K562 (cell line): Measurements from ENCODE around the gene CHIC2. TPM values are rescaled to one million over a fixed set of nuclear protein-coding genes. Genes with fewer than 3 reads are reported as not detected.

Experiments used
- ATAC-seq: fragments of 200-7000 bp; cut with Tn5 transposase; 3 replicates; pipeline ENCODE4 v1.9.1; 2020; ENCODE audit warnings: moderate library complexity
- BruUV-seq: library from RNA; stranded (reverse); fragments of 400-500 nt; replicated peaks from 2 replicates; lab custom pipeline; 2021; lab: Mats Ljungman, UMichigan
- CTCF ChIA-PET: fragments of 300-600 bp; formaldehyde crosslinking; extraction: SDS; loops from one replicate; lab custom pipeline; 2021; ENCODE audit warnings: low intra/inter-chr PET ratio; lab: Yijun Ruan, JAX
- POLR2A ChIA-PET: fragments of 300-600, 350-650 bp; sonication (Branson Sonifier 250); formaldehyde crosslinking; extraction: SDS; loops from one replicate; lab custom pipeline; 2021; ENCODE audit warnings: antibody characterized with exemption, inconsistent platforms; lab: Yijun Ruan, JAX
- DNase-seq, 4 experiments: peaks; one replicate each; pipeline versions ENCODE4 v3.0.0 to v3.0.0-alpha.2; 2011 to 2018; ENCODE audit warnings: low spot score in 3 of 4, mixed read lengths in 3 of 4; ENCODE audit errors: extremely low read depth in 1 of 4
- FAIRE-seq: peaks from 2 replicates; lab custom pipeline; 2011; peaks lifted over from hg19 to GRCh38; lab: Jason Lieb, UNC
- H2AFZ ChIP-seq: 2 replicates; pipeline ENCODE4 v1.6.0; 2011; ENCODE audit warnings: low read depth, low read length, control low read depth, inconsistent platforms
- H3K27ac ChIP-seq: fragments of 200-600 bp; 3 replicates; pipeline ENCODE4 v1.8.0; 2011; ENCODE audit warnings: low read depth, mild to moderate bottlenecking, control low read depth, inconsistent platforms, low read length, moderate library complexity, mixed read lengths; ENCODE audit errors: extremely low read depth
- H3K27me3 ChIP-seq, 2 experiments: fragments of 300-600 bp in 1 of 2; 2 replicates in 1 of 2; 3 replicates in 1 of 2; pipeline versions ENCODE4 v1.6.0 to v1.8.0; 2011; ENCODE audit warnings: inconsistent platforms in 2 of 2, low read length in 2 of 2, mild to moderate bottlenecking in 1 of 2, mixed read lengths in 1 of 2, moderate library complexity in 1 of 2; ENCODE audit not compliant: control insufficient read depth in 2 of 2, insufficient read depth in 2 of 2
- H3K36me3 ChIP-seq: fragments of 300-600 bp; 3 replicates; pipeline ENCODE4 v1.8.0; 2011; ENCODE audit warnings: mild to moderate bottlenecking, low read length, inconsistent platforms; ENCODE audit not compliant: control insufficient read depth, insufficient read depth
- H3K4me1 ChIP-seq, 2 experiments: fragments of 200-600 bp in 1 of 2; replicated peaks in 1 of 2; 2 replicates in 1 of 2; 3 replicates in 1 of 2; pipeline versions ENCODE4 v1.5.1 to v1.8.0; 2011; ENCODE audit warnings: inconsistent platforms in 2 of 2, low read length in 2 of 2, mild to moderate bottlenecking in 1 of 2, mixed read lengths in 1 of 2, moderate library complexity in 1 of 2; ENCODE audit not compliant: control insufficient read depth in 2 of 2, insufficient read depth in 2 of 2
- H3K4me2 ChIP-seq: 2 replicates; pipeline ENCODE4 v1.6.1; 2011; ENCODE audit warnings: low read length, control low read depth, inconsistent platforms, mixed read lengths; ENCODE audit not compliant: insufficient read depth
- H3K4me3 ChIP-seq: fragments of 200-600 bp; sonication (generic), shearing (Covaris generic); 2 replicates; pipeline ENCODE4 v1.5.1; 2016; ENCODE audit warnings: control low read depth, inconsistent platforms
- H3K79me2 ChIP-seq: fragments of 200-600 bp; 3 replicates; pipeline ENCODE4 v1.8.0; 2011; ENCODE audit warnings: low read length, inconsistent platforms; ENCODE audit not compliant: control insufficient read depth, insufficient read depth
- H3K9ac ChIP-seq, 2 experiments: 2 replicates each; pipeline versions ENCODE4 v1.6.0 to v1.6.1; 2011; ENCODE audit warnings: low read depth in 2 of 2, low read length in 2 of 2, control low read depth in 1 of 2, inconsistent platforms in 1 of 2, mild to moderate bottlenecking in 1 of 2, mixed read lengths in 1 of 2; ENCODE audit not compliant: insufficient read depth in 1 of 2
- H3K9me1 ChIP-seq: one replicate; pipeline ENCODE4 v1.6.0; 2011; ENCODE audit warnings: inconsistent platforms, mild to moderate bottlenecking, low read length, moderate library complexity; ENCODE audit not compliant: control insufficient read depth, insufficient read depth
- H3K9me3 ChIP-seq: replicated peaks from 2 replicates; pipeline ENCODE4 v1.5.1; 2011; ENCODE audit warnings: low read depth, low read length, inconsistent platforms; ENCODE audit not compliant: control insufficient read depth, insufficient read depth
- H4K20me1 ChIP-seq: replicated peaks from 2 replicates; pipeline ENCODE4 v1.6.1; 2011; ENCODE audit warnings: low read length, inconsistent platforms, mixed read lengths; ENCODE audit not compliant: control insufficient read depth, insufficient read depth
- ATF1 ChIP-seq, 2 experiments: fragments of 450-650 bp in 1 of 2; IDR thresholded peaks; 2 replicates each; pipeline ENCODE4 v1.6.1; 2016; ENCODE audit warnings: missing compliant biosample characterization in 1 of 2, missing genetic modification characterization in 1 of 2
- GATAD2B ChIP-seq: fragments of 450-650 bp; IDR thresholded peaks from 2 replicates; pipeline ENCODE4 v1.6.1; 2017; ENCODE audit warnings: mild to moderate bottlenecking, borderline replicate concordance
- HDAC6 ChIP-seq: IDR thresholded peaks from 2 replicates; pipeline ENCODE4 v1.6.1; 2012; ENCODE audit warnings: low read depth, mild to moderate bottlenecking, control low read depth, inconsistent platforms, low read length, moderate library complexity
- ILF3 ChIP-seq: fragments of 450-650 bp; IDR thresholded peaks from 2 replicates; pipeline ENCODE4 v1.6.1; 2018; ENCODE audit warnings: antibody characterized with exemption, mild to moderate bottlenecking, moderate library complexity, borderline replicate concordance
- SREBF2 ChIP-seq: sonication (generic); formaldehyde crosslinking; IDR thresholded peaks from 2 replicates; pipeline ENCODE4 v1.4.0; 2020; ENCODE audit warnings: mild to moderate bottlenecking, missing genetic modification reagents
- XRCC3 ChIP-seq: fragments of 450-650 bp; IDR thresholded peaks from 2 replicates; pipeline ENCODE4 v1.6.1; 2017; ENCODE audit warnings: mild to moderate bottlenecking, moderate library complexity
- WGBS: fragments of 100-300 bp; shearing (Covaris generic); methylation state at CpG from one replicate; pipeline ENCODE4 v1.1.6; 2016; ENCODE audit warnings: low coverage, mixed read lengths; ENCODE audit not compliant: insufficient coverage; ENCODE audit errors: missing lambda C conversion rate; 5-methylcytosine and 5-hydroxymethylcytosine counted together
- in situ Hi-C: fragments of 300-500 bp; cut with MboI; formaldehyde crosslinking; loops from 4 replicates; pipeline ENCODE4 v1.15.0; 2018; ENCODE audit warnings: inconsistent platforms, mixed read lengths
- intact Hi-C: fragments of 100-400 bp; cut with micrococcal nuclease; formaldehyde crosslinking; loops from 2 replicates; pipeline ENCODE4 v1.14.2; 2022
- polyA plus RNA-seq, 8 experiments: library from polyadenylated mRNA; depleted of rRNA in 4 of 8; stranded (reverse) in 5 of 8; unstranded in 3 of 8; fragments of >200 nt; fragmentation: Nextera tagmentation in 2 of 8; fragmentation: Illumina TruSeq in 1 of 8; extraction: Ambion mirVana in 2 of 8; extraction: Trizol in 1 of 8; gene quantifications; 2 replicates each; pipeline versions ENCODE4 v1.2.1 to v1.2.3, GENCODE V29; 2011 to 2014; ENCODE audit warnings: inconsistent platforms in 1 of 8, missing spikeins in 1 of 8
- total RNA-seq, 7 experiments: library from RNA; depleted of rRNA in 6 of 7; stranded (reverse); fragments of >200 nt in 6 of 7; fragmentation: Illumina TruSeq in 2 of 7; extraction: Trizol in 2 of 7; gene quantifications; 2 replicates each; pipeline versions ENCODE4 v1.2.1 to v1.2.3, GENCODE V29; 2011 to 2021; ENCODE audit warnings: low replicate concordance in 1 of 7
- TF ChIP-seq, protein P1 (sequence below): fragments of 450-650 bp; formaldehyde crosslinking; IDR thresholded peaks from 2 replicates; pipeline ENCODE4 v1.4.0; 2020; ENCODE audit warnings: mild to moderate bottlenecking
- TF ChIP-seq, protein P2 (sequence below): sonication (generic); formaldehyde crosslinking; IDR thresholded peaks from 2 replicates; pipeline ENCODE4 v1.5.0; 2020; ENCODE audit warnings: missing genetic modification reagents
- TF ChIP-seq, protein P3 (sequence below), 2 experiments: IDR thresholded peaks in 1 of 2; conservative IDR thresholded peaks in 1 of 2; 2 replicates each; pipeline ENCODE4 v1.6.1; 2016; ENCODE audit warnings: low read depth in 2 of 2, mild to moderate bottlenecking in 1 of 2, missing compliant biosample characterization in 1 of 2, missing genetic modification characterization in 1 of 2, moderate library complexity in 1 of 2
- TF ChIP-seq, protein P4 (sequence below): fragments of 450-650 bp; formaldehyde crosslinking; IDR thresholded peaks from 2 replicates; pipeline ENCODE4 v1.4.0; 2020; ENCODE audit warnings: mild to moderate bottlenecking, mixed read lengths

The CHIC2 gene
- total and polyA plus RNA-seq, 9 of the 15 experiments (the other 6 are each of a cell fraction or from before 2014, with no cell fraction given): 0.89 to 25.1 (median 12.1) TPM

DNA sequence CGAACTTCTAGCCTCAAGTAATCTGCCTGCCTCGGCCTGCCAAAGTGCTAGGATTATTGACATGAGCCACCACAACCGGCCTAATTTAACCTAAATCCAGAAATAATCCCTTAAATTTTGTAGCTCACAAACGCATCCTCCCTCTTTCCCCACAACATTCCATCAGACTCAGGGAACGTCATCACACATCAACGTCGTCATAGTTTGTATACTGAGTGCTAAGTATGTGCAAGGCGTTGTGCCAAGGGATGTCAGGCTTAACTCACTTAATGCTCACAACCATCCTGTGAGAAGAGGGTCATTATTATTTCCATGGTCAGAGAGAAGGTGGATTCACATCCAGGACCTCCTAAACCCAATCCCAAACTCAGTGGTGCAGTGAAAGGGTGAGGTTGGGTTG is 26.0 kb upstream of the CHIC2 start (continued):
- TF ChIP-seq, protein P1, sequence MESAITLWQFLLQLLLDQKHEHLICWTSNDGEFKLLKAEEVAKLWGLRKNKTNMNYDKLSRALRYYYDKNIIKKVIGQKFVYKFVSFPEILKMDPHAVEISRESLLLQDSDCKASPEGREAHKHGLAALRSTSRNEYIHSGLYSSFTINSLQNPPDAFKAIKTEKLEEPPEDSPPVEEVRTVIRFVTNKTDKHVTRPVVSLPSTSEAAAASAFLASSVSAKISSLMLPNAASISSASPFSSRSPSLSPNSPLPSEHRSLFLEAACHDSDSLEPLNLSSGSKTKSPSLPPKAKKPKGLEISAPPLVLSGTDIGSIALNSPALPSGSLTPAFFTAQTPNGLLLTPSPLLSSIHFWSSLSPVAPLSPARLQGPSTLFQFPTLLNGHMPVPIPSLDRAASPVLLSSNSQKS (CRISPR knock-in tag): no peak
- TF ChIP-seq XRCC3 (no peak), GATAD2B (no peak)
- TF ChIP-seq, protein P2, sequence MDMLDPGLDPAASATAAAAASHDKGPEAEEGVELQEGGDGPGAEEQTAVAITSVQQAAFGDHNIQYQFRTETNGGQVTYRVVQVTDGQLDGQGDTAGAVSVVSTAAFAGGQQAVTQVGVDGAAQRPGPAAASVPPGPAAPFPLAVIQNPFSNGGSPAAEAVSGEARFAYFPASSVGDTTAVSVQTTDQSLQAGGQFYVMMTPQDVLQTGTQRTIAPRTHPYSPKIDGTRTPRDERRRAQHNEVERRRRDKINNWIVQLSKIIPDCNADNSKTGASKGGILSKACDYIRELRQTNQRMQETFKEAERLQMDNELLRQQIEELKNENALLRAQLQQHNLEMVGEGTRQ: no peak
- TF ChIP-seq, protein P3, sequence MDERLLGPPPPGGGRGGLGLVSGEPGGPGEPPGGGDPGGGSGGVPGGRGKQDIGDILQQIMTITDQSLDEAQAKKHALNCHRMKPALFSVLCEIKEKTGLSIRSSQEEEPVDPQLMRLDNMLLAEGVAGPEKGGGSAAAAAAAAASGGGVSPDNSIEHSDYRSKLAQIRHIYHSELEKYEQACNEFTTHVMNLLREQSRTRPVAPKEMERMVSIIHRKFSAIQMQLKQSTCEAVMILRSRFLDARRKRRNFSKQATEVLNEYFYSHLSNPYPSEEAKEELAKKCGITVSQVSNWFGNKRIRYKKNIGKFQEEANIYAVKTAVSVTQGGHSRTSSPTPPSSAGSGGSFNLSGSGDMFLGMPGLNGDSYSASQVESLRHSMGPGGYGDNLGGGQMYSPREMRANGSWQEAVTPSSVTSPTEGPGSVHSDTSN (CRISPR knock-in tag; IDR thresholded peaks at IDR 0.05; ENCODE audit: low read depth): no peak
- TF ChIP-seq, protein P3 (tag; conservative IDR thresholded peaks at IDR 0.05; ENCODE audit: low read depth): no peak

DNA sequence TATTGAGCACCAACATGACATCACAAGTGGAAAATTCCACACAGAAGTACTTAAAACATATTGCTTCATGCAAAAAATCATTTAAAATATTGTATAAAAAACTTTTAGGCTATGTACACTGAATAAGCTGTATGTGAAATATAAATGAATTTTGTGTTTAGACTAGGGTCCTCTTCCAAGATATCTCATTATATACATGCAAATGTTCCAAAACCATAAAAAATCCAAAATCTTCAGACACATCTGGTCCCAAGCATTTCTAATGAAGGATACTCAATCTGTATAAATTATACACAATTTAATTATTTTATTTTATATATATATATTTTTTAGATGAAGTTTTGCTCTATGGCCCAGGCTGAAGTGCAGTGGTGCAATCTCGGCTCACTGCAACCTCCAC is 25.5 kb upstream of the CHIC2 start:
- H4K20me1 ChIP-seq: no peaks in the 10 kb centered on the region
- H3K4me1 ChIP-seq: peaks cover 0 to 12% of the 10 kb centered on the region in 2 experiments; a peak in 2 of 5 replicates
- in situ Hi-C loops: no loop called here
- H3K27ac ChIP-seq: no peak overlapping the region
- no peaks in the 10 kb centered on the region for H3K36me3 ChIP-seq
- no TSS peak for BruUV-seq
- no peaks in the 10 kb centered on the region; the same call in none of the 2 replicates for H3K9me3 ChIP-seq
- H3K27me3 ChIP-seq: peaks cover 34 to 46% of the 10 kb centered on the region in 2 experiments
- no peak overlapping the region for H3K9ac ChIP-seq
- no peak for ATAC-seq
- H3K9me1 ChIP-seq: no peaks in the 10 kb centered on the region
- H3K4me2 ChIP-seq: no peak overlapping the region
- DNase-seq: no peak
- intact Hi-C loops: no loop called here
- H2AFZ ChIP-seq: no peak overlapping the region
- no peaks in the 10 kb centered on the region for H3K79me2 ChIP-seq
- no peak for FAIRE-seq
- POLR2A ChIA-PET: no interaction called here
- no peak overlapping the region for H3K4me3 ChIP-seq
- CTCF ChIA-PET: no interaction called here
- WGBS: 14% methylated on average over 1 of the region's 1 CpG
- TF ChIP-seq ILF3 (no peak), SREBF2 (CRISPR knock-in tag) (no peak), ATF1 (CRISPR knock-in tag; IDR thresholded peaks at IDR 0.05) (no peak), ATF1 (tag; IDR thresholded peaks at IDR 0.05) (no peak), HDAC6 (no peak)
- TF ChIP-seq, protein P4, sequence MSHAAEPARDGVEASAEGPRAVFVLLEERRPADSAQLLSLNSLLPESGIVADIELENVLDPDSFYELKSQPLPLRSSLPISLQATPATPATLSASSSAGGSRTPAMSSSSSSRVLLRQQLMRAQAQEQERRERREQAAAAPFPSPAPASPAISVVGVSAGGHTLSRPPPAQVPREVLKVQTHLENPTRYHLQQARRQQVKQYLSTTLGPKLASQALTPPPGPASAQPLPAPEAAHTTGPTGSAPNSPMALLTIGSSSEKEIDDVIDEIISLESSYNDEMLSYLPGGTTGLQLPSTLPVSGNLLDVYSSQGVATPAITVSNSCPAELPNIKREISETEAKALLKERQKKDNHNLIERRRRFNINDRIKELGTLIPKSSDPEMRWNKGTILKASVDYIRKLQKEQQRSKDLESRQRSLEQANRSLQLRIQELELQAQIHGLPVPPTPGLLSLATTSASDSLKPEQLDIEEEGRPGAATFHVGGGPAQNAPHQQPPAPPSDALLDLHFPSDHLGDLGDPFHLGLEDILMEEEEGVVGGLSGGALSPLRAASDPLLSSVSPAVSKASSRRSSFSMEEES (CRISPR knock-in tag): no peak
